HG03342 (cell line): Measurements from ENCODE around the gene SCP2.
"Not testable (repeated sequence)": the region's sequence is repeated elsewhere in the genome, so short reads cannot be mapped to it uniquely, and the experiment has no call there.

Experiments
- ATAC-seq: cut with Tn5 transposase; IDR thresholded peaks from one replicate; pipeline ENCODE4 v1.9.1; 2021; ENCODE audit warnings: mild to moderate bottlenecking, moderate library complexity; ENCODE audit not compliant: unreplicated experiment

Gene SCP2

DNA sequence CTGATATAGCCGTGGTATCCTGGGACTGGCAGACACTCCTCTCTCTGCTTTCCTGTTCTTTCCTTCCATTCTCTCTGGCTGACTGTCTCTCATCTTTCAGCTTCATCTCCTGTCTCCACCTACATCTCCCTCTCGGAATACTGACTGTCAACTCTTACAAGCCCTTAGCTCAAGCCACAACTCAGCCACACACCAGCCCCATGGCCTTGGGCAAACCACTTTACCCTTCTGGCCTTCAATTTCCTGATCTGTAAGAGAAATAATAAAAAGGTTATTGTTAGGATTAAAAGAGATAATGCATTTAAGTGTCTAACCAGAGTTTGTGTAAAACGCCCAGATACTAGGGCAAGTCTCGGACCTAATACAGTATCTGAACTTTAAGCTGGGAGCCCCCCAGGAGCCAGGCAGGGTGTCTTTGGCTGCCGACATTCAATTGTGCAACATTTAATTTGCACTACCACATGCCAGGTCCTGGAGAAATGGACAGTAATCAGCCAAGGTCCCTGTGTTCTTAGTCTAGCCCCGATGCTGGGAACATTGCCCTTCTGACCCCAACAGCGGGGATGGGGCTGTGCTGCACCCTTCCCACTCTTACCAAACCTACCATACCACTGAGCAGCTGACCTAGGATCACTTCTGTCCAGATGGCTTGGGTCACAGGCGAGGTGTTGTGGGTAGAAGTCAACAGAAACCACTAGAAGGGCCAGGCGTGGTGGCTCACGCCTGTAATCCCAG, 10.7 kb upstream of the SCP2 start:
- ATAC-seq, result no peak

GRCh38 chr1:52917156-52917555, 9.9 kb upstream of the SCP2 start:
- no peak for ATAC-seq

DNA sequence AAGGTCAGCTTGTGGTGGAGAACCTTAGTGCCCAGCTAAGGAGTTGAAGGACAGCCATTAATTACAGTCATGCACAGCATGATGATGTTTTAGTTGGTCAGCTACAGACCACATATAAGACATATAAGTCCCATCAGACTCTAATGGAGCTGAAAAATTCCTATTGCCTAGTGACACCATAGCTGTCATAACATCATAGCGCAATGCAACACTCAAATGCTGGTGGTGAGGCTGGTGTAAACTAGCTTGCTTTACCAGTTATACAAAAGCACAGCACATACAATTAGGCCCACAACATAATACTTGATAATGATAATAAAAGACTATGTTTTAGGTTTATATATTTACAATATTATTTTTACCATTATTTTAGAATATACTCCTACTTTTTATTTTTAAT, 9.5 kb upstream of the SCP2 start:
- no peak for ATAC-seq

DNA sequence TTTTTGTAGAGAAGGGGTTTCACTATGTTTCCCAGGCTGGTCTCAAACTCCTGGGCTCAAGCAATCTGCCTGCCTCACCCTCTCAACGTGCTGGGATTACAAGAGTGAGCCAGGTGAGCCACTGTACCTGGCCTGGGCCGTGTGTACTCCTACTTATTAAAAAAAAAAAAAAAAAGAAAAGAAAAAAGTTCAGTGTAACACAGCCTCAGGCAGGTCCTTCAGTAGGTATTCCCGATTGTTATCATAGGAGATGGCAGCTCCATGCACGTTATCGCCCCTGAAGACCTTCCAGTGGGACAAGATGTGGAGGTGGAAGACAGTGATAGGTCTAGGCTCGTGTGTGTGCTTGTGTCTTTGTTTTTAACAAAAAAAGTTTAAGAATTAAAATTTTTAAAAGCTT, 8.9 kb upstream of the SCP2 start:
- no peak for ATAC-seq

- no peak for ATAC-seq
Observed at GRCh38 chr1:52919051-52919722, 7.9 kb upstream of the SCP2 start.

DNA sequence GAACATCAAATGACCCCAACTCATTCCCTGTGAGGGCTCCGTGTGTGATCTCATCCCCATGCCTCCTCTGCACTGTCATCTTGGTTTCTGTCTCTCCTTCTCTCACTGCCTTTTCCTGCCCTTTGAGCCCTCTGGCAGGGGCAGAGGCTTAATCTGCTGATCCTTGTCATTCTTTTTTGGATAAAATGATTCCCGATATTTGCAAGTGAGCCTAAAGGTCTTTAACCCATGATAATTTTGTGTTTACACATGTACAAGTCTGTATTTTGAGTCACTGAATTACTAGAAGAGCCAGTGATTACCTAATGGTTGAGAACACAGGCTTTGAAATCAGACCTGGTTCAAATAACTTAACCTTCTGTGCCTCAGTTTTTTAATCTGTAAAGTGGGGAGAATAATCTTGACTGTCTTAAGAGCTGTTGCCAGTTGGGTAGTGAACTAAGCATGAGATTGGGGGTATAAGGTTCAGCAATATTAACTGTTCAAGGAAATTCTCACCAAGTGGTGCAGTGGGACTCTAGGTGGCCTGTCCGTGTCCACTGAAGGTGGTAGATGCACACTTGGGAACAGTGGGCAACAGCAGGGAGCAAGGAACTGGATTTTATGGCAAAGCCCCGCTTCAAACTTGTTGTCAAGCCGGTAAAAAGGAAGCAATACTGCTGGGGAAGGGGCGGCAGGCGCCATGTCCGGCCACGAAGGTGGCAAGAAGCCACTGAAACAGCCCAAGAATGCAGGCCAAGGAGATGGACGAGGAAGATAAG, 7.2 kb upstream of the SCP2 start:
- no peak for ATAC-seq

DNA sequence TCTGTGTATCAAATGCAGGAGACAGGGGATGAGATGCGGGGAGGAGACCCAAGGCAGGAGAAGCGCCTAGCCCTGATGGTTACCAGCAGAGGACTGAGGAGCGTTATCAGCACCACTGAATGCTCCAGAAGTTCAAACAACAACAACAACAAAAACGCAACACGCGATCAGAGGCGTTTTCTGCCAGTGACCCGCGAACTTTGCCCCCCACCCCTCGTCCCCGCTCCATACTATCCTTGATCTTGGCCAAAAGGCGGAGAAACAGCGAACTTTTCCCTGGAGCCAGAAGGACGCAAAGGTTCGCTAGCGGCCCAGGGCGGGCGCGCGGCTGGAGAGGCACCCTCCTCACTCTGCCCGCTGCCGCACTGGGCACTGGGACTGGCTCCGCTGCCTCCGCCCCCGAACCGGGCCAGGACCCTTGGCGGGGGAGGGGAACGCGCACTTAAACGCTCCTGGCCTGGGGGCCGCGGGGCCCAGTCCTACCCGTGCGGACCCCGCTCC, 6.2 kb upstream of the SCP2 start:
- ATAC-seq, result no peak

- ATAC-seq, result no peak
Observed at GRCh38 chr1:52925571-52926005, 1.5 kb upstream of the SCP2 start.

DNA sequence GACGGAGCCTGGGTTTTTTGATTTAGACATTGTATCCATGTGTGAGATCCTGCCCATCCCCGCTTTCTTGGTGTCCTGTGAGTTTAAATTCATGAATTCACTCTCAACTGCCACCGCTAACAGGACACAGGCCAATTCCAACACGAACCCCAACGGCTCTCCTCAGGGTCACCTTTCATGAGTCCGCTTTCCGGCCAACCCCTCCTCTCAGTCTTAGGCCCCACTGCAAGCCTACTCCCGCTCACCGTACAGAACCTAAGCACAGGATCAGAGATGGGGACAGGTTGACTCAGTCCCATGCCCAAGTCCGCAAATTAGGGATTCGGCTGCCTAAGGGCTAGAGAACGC, 238 bp upstream of the SCP2 start:
- no peak for ATAC-seq

GRCh38 chr1:52928015-52928404, 934 bp downstream of the SCP2 start:
- ATAC-seq, result no peak

GRCh38 chr1:52929019-52929418, 1.9 kb downstream of the SCP2 start:
- ATAC-seq, result no peak

- no peak for ATAC-seq
Observed at GRCh38 chr1:52937433-52938182, 10.5 kb downstream of the SCP2 start.

GRCh38 chr1:52938183-52938451, 11.0 kb downstream of the SCP2 start:
- no peak for ATAC-seq

- no peak for ATAC-seq
Observed at GRCh38 chr1:52943876-52944416, 16.9 kb downstream of the SCP2 start.

- ATAC-seq, result no peak
Observed at GRCh38 chr1:52944566-52944965, 17.5 kb downstream of the SCP2 start.

GRCh38 chr1:52947490-52947889, 20.4 kb downstream of the SCP2 start:
- no peak for ATAC-seq

DNA sequence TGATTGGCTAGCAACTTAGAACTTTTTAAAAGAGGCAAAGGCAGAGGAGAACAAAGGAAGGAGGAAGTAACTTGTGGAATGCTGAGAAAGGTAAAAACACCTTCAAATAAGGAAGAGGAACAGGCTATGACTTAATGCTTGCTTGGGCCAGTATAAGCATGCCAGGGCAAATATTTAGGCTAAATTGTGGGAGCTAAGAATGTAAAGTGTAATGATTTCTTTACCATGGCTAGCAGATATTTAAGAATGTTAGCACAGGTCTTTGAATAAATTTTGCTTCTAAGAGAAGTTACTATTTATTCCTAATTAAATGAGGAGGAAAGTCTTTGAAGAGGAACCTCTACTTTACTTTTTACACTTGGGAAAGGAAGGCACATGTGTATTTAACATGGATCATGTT, 22.5 kb downstream of the SCP2 start:
- not testable (repeated sequence) for ATAC-seq

DNA sequence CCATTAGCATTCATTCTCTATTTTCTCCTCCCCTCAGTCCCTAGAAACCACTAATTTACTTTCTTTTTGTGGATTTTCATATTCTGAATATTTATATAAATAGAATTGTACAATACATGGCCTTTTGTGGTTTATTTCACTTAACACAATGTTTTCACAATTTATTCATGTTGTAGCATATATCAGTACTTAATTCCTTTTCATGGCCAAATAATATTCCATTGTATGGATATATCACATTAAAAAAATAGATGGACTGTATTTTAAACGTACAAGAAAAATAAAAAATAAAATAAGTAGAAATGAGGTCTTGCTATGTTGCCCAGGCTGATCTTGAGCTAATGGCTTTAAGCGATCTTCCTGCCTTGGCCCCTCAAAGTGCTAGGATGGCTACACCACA, 25.0 kb downstream of the SCP2 start:
- ATAC-seq, result no peak

DNA sequence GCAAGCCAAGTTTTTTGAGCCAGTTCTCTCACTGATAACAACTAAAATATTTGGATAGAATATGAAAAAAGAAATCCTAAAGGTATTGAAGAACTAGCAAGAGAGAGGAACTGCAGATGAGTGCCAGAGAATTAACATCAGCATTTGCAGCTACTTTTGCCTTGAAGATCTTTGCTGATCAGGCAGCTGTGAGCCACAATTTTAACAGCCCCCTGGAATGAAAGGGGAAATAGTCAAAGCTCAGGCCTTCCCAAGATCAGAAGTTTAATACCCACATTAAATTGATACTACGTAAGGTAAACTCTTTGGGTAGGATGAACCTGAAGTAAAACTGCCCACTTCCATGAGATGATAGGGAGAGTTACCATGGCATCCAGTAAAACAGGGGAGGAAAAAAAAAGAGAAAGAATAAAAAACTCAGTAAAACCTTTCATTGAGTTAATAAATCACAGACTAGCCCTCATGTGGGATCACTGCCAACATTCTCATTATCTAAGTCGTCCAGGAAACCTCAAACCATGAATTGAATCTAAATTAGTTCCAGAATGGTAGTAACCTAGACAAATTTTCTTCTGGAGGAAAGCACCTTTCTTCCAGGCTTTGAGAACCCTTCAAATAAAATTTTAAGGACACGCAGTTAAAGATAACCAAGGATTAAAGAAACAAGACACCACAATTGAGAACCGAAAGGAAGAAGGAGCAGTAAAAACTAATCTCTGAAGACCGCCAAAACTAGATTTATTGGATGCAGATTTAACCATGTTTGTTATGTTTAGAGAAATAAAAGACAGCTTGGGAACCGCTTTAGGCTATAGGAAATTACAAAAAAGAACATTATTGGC, 28.3 kb downstream of the SCP2 start:
- no peak for ATAC-seq

DNA sequence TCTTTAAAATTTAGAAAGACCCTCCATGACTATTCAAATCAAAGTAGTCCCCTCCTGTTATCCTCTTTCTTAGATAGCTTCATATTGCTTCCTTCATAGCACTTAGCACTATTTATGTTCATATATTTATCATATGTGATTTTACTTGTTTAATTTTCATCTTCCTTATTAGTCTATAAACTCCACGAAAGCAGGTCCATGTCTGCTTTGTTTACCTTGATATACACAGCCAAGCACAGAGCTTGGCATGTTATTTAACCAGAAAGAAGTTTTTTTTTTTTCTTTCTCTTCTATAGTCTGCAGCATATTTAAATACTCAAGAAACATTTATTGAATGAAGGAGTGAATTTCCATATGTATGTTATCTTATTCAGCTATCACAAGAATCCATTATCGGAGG, 36.0 kb downstream of the SCP2 start:
- no peak for ATAC-seq
